Measurements from ENCODE around the gene PTBP3. TPM values are rescaled to one million over a fixed set of nuclear protein-coding genes. Genes with fewer than 3 reads are reported as not detected.

The PTBP3 gene
- polyA plus RNA-seq, 3 donors: 33.6 to 68.3 (median 51.4) TPM

DNA sequence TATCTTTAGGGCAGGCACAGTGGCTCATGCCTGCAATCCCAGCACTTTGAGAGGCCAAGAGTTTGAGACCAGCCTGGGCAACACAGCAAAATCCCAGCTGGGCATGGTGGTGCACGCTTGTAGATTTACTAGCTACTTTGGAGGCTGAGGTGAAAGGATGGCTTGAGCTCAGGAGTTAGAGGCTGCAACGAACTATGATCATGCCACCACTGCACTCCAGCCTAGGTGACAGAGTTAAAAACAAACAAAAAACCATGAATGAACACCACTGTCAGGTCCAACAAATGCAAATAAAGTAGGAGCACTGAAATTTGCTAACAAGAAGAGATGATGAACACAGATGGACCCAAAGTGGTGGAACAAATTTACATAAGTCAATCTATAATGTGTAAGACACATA lies 4.9 kb downstream of the PTBP3 start:
- Histone ChIP-seq H3K9me3 (replicated peaks in 1 of 2; ENCODE audit: control insufficient read depth in 1 of 2, insufficient read depth in 1 of 2, low read length in 2 of 2) (no peaks in the 10 kb centered on the region), H3K36me3 (replicated peaks in 1 of 2; ENCODE audit: control insufficient read depth in 1 of 2, insufficient read depth in 2 of 2, low read length in 2 of 2) (peaks cover 0 to 2% of the 10 kb centered on the region in 2 donors), H4K20me1 (ENCODE audit: insufficient read depth, low read length) (peaks cover 90% of the 10 kb centered on the region), H3K79me2 (ENCODE audit: insufficient read depth, low read length) (peaks cover 95% of the 10 kb centered on the region), H3K9ac (ENCODE audit: insufficient read depth, low read length, poor library complexity, severe bottlenecking) (peak overlapping the region; percentile 2), H2AFZ (ENCODE audit: insufficient read depth, low read depth, low read length, poor library complexity, severe bottlenecking) (no peak overlapping the region), H3K4me1 (ENCODE audit: control insufficient read depth in 1 of 2, insufficient read depth in 2 of 2, low read length in 2 of 2) (peaks cover 15 to 47% of the 10 kb centered on the region in 2 donors), H3K27me3 (ENCODE audit: control insufficient read depth in 2 of 2, insufficient read depth in 2 of 2, low read length in 2 of 2) (no peaks in the 10 kb centered on the region), H3K4me3 (replicated peaks in 1 of 3; ENCODE audit: low read depth in 2 of 3, low read length in 3 of 3) (no peak overlapping the region), H3K27ac (ENCODE audit: low read depth in 1 of 2, low read length in 2 of 2) (peak overlapping the region in 1 of 2 donors; percentile 68), H3K4me2 (replicated peaks; ENCODE audit: extremely low read depth, low read length, poor library complexity, severe bottlenecking) (no peak overlapping the region)
- Mint-ChIP-seq H3K4me1 (peaks cover 48% of the 10 kb centered on the region), H3K4me3 (no peak overlapping the region), H3K27me3 (ENCODE audit: low read depth in 3 of 3) (no peaks in the 10 kb centered on the region), H3K36me3 (peaks cover 8 to 17% of the 10 kb centered on the region in 2 donors), H3K27ac (peak overlapping the region in 4 of 7 donors; percentile 28 to 78 (median 72)), H3K9me3 (peaks cover 0 to 2% (median 0%) of the 10 kb centered on the region in 7 donors)
- no peak for DNase-seq
- TF ChIP-seq, protein P1, sequence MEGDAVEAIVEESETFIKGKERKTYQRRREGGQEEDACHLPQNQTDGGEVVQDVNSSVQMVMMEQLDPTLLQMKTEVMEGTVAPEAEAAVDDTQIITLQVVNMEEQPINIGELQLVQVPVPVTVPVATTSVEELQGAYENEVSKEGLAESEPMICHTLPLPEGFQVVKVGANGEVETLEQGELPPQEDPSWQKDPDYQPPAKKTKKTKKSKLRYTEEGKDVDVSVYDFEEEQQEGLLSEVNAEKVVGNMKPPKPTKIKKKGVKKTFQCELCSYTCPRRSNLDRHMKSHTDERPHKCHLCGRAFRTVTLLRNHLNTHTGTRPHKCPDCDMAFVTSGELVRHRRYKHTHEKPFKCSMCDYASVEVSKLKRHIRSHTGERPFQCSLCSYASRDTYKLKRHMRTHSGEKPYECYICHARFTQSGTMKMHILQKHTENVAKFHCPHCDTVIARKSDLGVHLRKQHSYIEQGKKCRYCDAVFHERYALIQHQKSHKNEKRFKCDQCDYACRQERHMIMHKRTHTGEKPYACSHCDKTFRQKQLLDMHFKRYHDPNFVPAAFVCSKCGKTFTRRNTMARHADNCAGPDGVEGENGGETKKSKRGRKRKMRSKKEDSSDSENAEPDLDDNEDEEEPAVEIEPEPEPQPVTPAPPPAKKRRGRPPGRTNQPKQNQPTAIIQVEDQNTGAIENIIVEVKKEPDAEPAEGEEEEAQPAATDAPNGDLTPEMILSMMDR (IDR thresholded peaks at IDR 0.05): no peak
- intact Hi-C loops (cut with micrococcal nuclease): loop anchor here in 1 of 2 donors (5.0 kb wide), 1 partner anchor 49 kb away; no protein-coding TSS in a partner anchor
- WGBS (ENCODE audit: insufficient coverage): no CpG with 5 or more reads among the region's 2 CpGs

DNA sequence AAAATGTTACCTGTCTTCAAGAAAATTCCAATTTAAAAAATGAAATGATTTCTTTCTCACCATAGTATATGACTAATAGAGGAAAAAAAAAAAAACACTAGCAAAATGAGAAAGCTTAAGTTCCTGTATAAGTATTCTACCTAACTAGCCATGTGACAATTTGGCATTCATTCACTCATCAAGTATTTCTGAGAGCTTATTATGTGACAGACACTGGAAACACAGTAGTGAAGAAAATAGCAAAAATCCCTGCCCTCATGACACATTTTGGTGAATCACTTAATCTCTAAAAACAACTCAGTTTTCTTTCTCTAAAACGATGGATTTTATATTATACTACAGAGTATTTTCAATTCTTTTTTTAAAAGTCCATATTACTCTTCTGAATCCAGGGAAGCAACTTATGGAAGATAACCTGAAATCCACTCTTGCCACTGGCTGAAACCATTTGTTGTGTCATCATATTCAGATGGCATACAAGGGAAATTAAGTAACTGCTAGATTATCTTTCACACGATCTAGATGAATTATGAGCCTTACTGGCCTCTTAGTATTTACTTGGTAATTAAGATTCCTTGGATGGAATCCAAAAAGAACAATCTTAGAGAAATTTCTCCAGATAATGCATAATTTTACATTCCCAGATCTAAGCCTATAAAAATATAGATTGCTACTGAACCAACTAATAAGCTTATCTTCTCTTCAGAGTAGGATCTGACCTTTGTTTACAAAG lies 5.5 kb downstream of the PTBP3 start:
- Histone ChIP-seq H3K27me3 (ENCODE audit: control insufficient read depth in 2 of 2, insufficient read depth in 2 of 2, low read length in 2 of 2) (no peaks in the 10 kb centered on the region), H3K9ac (ENCODE audit: insufficient read depth, low read length, poor library complexity, severe bottlenecking) (peak overlapping the region; percentile 2), H2AFZ (ENCODE audit: insufficient read depth, low read depth, low read length, poor library complexity, severe bottlenecking) (no peak overlapping the region), H3K79me2 (ENCODE audit: insufficient read depth, low read length) (peaks cover 100% of the 10 kb centered on the region), H3K27ac (ENCODE audit: low read depth in 1 of 2, low read length in 2 of 2) (peak overlapping the region in 1 of 2 donors; percentile 68), H3K4me2 (replicated peaks; ENCODE audit: extremely low read depth, low read length, poor library complexity, severe bottlenecking) (no peak overlapping the region), H4K20me1 (ENCODE audit: insufficient read depth, low read length) (peaks cover 97% of the 10 kb centered on the region), H3K4me3 (replicated peaks in 1 of 3; ENCODE audit: low read depth in 2 of 3, low read length in 3 of 3) (no peak overlapping the region), H3K36me3 (replicated peaks in 1 of 2; ENCODE audit: control insufficient read depth in 1 of 2, insufficient read depth in 2 of 2, low read length in 2 of 2) (peaks cover 0 to 9% of the 10 kb centered on the region in 2 donors), H3K9me3 (replicated peaks in 1 of 2; ENCODE audit: control insufficient read depth in 1 of 2, insufficient read depth in 1 of 2, low read length in 2 of 2) (no peaks in the 10 kb centered on the region), H3K4me1 (ENCODE audit: control insufficient read depth in 1 of 2, insufficient read depth in 2 of 2, low read length in 2 of 2) (peaks cover 15 to 47% of the 10 kb centered on the region in 2 donors)
- peaks cover 9 to 20% of the 10 kb centered on the region in 2 donors for H3K36me3 Mint-ChIP-seq
- H3K4me3 Mint-ChIP-seq: no peak overlapping the region
- no CpG with 5 or more reads among the region's 2 CpGs for WGBS (ENCODE audit: insufficient coverage)
- TF ChIP-seq, protein P1 (IDR thresholded peaks at IDR 0.05): no peak
- H3K4me1 Mint-ChIP-seq: peaks cover 48% of the 10 kb centered on the region
- intact Hi-C loops (cut with micrococcal nuclease): loop anchor here in 1 of 2 donors (5.0 kb wide), 1 partner anchor 49 kb away; no protein-coding TSS in a partner anchor
- peak; percentile 33 to 80 (median 37) for DNase-seq
- peaks cover 0 to 2% (median 0%) of the 10 kb centered on the region in 7 donors for H3K9me3 Mint-ChIP-seq
- H3K27me3 Mint-ChIP-seq (ENCODE audit: low read depth in 3 of 3): no peaks in the 10 kb centered on the region
- H3K27ac Mint-ChIP-seq: peak overlapping the region in 3 of 7 donors; percentile 7 to 78 (median 23)

Data from CD14-positive monocyte (primary cell).